Measurements from ENCODE around the gene NOL7.
A peak's percentile ranks its signal among the peaks of the same experiment; 100 is the strongest.

The NOL7 gene

GRCh38 chr6:13614926-13615791, at the start of gene NOL7:
NOL7 (plus strand) TSS chr6:13615335; CDS start chr6:13615359, 24 bp downstream.
- peak; percentile 96 for DNase-seq

GRCh38 chr6:13565921-13566320, 49.2 kb upstream of the NOL7 start:
- no peak for DNase-seq

GRCh38 chr6:13566500-13566899, 48.6 kb upstream of the NOL7 start:
- DNase-seq = no peak

GRCh38 chr6:13568970-13569369, 46.2 kb upstream of the NOL7 start:
- DNase-seq = no peak

GRCh38 chr6:13572240-13572639, 42.9 kb upstream of the NOL7 start:
- no peak for DNase-seq

- no peak for DNase-seq
Observed at GRCh38 chr6:13572951-13573654, 42.0 kb upstream of the NOL7 start.

GRCh38 chr6:13573669-13574110, 41.4 kb upstream of the NOL7 start:
- no peak for DNase-seq

- peak; percentile 93 for DNase-seq
Observed at GRCh38 chr6:13574149-13574570, 41.0 kb upstream of the NOL7 start.

GRCh38 chr6:13574571-13575376, 40.4 kb upstream of the NOL7 start, which contains the start of gene SIRT5:
SIRT5 (plus strand) TSS chr6:13574601; CDS start chr6:13584111, 9,510 bp downstream.
- peak; percentile 83 for DNase-seq

- no peak for DNase-seq
Observed at GRCh38 chr6:13575377-13575775, 39.8 kb upstream of the NOL7 start.

GRCh38 chr6:13576017-13576416, 39.1 kb upstream of the NOL7 start:
- no peak for DNase-seq

- DNase-seq = no peak
Observed at GRCh38 chr6:13577926-13578325, 37.2 kb upstream of the NOL7 start.

- DNase-seq = no peak
Observed at GRCh38 chr6:13579911-13580310, 35.2 kb upstream of the NOL7 start.

- no peak for DNase-seq
Observed at GRCh38 chr6:13581700-13582229, 33.4 kb upstream of the NOL7 start.

GRCh38 chr6:13586603-13587542, 28.3 kb upstream of the NOL7 start:
- no peak for DNase-seq

- no peak for DNase-seq
Observed at GRCh38 chr6:13589801-13590200, 25.3 kb upstream of the NOL7 start.

GRCh38 chr6:13590574-13591153, 24.5 kb upstream of the NOL7 start:
- DNase-seq = no peak

GRCh38 chr6:13591205-13591921, 23.8 kb upstream of the NOL7 start:
- no peak for DNase-seq

GRCh38 chr6:13593103-13593502, 22.0 kb upstream of the NOL7 start:
- no peak for DNase-seq

GRCh38 chr6:13593720-13594119, 21.4 kb upstream of the NOL7 start:
- DNase-seq = no peak

- no peak for DNase-seq
Observed at GRCh38 chr6:13597073-13597472, 18.1 kb upstream of the NOL7 start.

All from NCI-H774 (cell line).